Panc1 (cell line): ENCODE results near the gene DNAJA4.

ENCODE experiments used
- CTCF ChIP-seq: fragments of 450-650 bp; IDR thresholded peaks from 2 replicates; pipeline ENCODE4 v1.5.1; 2017; ENCODE audit warnings: mild to moderate bottlenecking
- POLR2AphosphoS5 ChIP-seq: IDR thresholded peaks from 2 replicates; pipeline ENCODE4 v1.6.1; 2012; ENCODE audit warnings: mild to moderate bottlenecking, low read depth, low read length, moderate library complexity
- TCF7L2 ChIP-seq: IDR thresholded peaks from 2 replicates; pipeline ENCODE4 v1.6.1; 2011; ENCODE audit warnings: mild to moderate bottlenecking, low read depth, low read length, inconsistent platforms

DNA sequence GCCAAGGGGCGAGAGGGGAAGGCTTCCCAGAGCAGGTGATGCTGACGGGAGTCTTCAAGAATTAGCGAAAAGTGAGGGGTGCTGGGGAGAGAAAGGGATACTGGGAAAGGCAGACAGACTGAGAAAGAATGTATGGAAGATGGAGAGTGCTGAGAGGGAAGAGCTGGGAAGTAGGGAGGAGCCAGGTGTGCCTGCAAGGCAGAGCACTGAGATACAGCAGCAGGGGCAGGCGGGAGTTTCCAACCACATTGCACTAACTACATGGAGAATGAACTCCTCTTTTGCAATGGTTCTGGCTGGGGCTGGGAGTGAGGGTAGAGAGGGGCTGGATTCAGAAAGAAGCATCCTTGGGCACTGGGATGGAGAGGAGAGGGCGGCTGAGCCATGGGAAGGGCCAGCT lies 59.8 kb downstream of the DNAJA4 start:
- no peak for TF ChIP-seq CTCF
- no peak for TF ChIP-seq TCF7L2
- no peak for TF ChIP-seq POLR2AphosphoS5
